Ureter (tissue), 1 donor: ENCODE measurements around the gene BEX4. TPM values are rescaled to one million over a fixed set of nuclear protein-coding genes. Genes with fewer than 3 reads are reported as not detected.
"Not testable (repeated sequence)": the region's sequence is repeated elsewhere in the genome, so short reads cannot be mapped to it uniquely, and the experiment has no call there.

Source experiments
- DNase-seq: peaks from one replicate; pipeline ENCODE4 v3.0.0-alpha.2; 2020; ENCODE audit warnings: low spot score
- total RNA-seq: library from RNA; stranded (reverse); gene quantifications from one replicate; pipeline ENCODE4 v1.2.4, GENCODE V29; 2023
- donor health status: DM: yes; HTN: yes; CAD: no.

Gene BEX4
- total RNA-seq = 51.2 TPM

DNA sequence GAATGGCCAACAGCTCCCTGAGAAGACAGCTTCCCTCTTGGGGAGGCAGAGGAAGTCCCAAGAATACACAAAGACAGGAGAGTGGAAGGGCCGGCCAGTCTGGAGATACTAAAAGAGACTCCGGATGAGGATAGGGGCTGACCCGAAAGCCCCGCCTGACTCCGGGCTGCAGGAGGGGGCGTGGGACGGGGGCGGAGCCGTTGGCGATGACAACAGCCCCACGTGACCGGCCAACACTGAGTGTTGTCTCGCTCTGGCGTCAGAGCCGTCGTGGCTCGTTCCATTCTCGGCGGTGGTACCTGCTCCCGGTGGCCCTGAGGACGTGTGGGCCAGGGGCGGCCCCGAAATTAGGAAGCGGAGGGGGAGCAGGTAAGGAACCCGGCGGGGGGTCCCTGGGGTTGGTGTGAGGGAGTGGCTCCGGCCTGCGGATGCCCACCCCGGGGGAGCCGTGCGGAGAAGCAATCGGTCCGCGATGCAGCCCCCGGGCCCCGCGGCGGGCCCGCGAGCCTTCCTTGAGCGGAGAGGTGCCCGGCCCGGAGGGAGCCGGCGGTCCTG is at the start of gene BEX4:
Gene BEX4 (plus strand): TSS at position 239 of the 555 bp plus-strand sequence. CDS start 1,046 bp downstream, outside the sequence.
- DNase-seq = peak; percentile 88

GRCh38 chrX:103170216-103170615 is 44.7 kb upstream of the BEX4 start:
- no peak for DNase-seq

GRCh38 chrX:103171353-103171752 is 43.6 kb upstream of the BEX4 start:
- no peak for DNase-seq

GRCh38 chrX:103175256-103175655 is 39.7 kb upstream of the BEX4 start:
- not testable (repeated sequence) for DNase-seq

GRCh38 chrX:103175944-103176753 is 38.8 kb upstream of the BEX4 start:
- DNase-seq = peak; percentile 59

DNA sequence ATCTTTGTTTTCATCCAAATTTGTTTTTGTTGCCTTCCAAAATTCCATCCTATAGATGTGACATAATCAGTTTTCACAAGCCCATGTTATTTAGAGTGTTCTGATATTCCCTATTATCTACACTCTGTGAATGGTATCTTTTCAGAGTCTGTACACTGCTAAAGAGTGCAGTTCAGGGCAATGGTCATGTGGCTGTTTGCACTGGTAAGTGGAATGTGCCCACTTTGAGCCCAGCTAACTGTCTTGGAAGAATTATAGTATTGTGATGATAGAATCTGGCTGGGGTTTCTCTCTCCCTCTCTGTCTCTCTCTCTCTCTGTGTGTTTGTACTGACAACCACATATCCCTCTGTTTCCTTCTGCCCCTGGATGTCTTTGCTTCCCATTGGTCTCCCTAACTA is 37.4 kb upstream of the BEX4 start:
- no peak for DNase-seq

- DNase-seq = no peak
Measured at GRCh38 chrX:103183912-103184311, 31.0 kb upstream of the BEX4 start.

- DNase-seq = no peak
Measured at GRCh38 chrX:103187953-103188475, 26.9 kb upstream of the BEX4 start.

DNA sequence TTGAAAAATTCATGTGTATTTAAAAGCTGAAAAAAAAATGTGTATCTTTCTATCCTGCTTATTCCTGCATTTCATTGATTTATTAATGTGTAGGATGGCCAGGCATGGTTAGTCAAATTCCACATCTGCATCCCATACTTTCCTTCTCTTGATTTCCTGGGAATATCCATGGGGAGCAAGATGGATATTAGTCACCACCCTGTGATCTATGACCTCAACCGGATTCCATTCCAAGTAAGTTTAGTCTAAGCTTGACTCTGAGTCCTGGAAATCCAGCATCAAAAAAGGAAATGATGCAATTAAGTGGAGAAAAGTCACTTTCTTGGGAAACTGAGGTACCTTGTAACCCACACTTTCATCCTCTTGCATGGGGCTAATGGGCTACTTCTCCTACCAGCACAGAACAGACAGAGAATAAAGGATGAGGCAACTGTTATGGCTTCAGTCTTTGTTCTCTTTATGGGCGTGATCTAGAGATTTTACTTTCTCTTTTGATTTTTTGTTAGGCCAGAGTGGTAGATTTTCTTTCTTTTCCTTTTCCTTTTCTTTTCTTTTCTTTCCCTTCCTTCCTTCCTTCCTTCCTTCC is 17.1 kb upstream of the BEX4 start:
- DNase-seq = no peak

GRCh38 chrX:103198668-103199067 is 16.2 kb upstream of the BEX4 start:
- DNase-seq = not testable (repeated sequence)

DNA sequence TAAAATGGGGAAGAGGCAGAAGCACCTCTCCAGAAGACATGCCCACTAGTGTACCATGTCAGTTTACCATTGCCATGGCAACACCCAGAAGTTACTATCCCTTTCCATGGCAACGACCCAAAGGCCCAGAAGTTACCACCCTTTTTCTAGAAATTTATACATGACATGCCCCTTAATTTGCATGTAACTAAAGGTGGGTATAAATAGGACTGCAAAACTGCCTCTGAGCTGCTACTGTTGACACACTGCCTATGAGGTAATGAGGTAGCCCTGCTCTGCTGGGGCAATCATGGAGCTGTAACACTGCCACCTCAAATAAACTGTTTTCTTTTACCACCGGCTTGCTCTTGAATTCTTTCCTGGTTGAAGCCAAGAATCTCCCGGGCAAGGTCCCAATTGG is 13.9 kb upstream of the BEX4 start:
- no peak for DNase-seq

DNA sequence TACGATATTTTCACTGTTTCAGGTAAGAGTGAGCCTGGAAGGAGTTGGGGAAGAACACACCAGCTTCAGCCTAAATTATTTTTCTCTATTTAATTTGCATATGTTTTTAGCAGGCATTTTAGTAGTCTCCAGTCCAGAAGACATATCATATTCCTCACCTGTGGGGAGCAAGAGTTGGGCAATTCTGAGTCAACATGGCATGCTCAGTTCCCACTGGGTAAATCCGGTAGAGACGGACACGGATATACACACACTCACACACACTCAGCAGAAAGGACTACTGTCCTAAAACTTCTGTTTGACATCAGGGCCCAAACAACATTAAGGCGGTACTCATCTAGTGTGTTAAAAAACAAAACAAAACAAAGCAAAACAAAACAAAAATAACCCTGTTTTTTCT is 4.9 kb upstream of the BEX4 start:
- DNase-seq = no peak

GRCh38 chrX:103211012-103211715 is 3.7 kb upstream of the BEX4 start:
- DNase-seq = peak; percentile 46

DNA sequence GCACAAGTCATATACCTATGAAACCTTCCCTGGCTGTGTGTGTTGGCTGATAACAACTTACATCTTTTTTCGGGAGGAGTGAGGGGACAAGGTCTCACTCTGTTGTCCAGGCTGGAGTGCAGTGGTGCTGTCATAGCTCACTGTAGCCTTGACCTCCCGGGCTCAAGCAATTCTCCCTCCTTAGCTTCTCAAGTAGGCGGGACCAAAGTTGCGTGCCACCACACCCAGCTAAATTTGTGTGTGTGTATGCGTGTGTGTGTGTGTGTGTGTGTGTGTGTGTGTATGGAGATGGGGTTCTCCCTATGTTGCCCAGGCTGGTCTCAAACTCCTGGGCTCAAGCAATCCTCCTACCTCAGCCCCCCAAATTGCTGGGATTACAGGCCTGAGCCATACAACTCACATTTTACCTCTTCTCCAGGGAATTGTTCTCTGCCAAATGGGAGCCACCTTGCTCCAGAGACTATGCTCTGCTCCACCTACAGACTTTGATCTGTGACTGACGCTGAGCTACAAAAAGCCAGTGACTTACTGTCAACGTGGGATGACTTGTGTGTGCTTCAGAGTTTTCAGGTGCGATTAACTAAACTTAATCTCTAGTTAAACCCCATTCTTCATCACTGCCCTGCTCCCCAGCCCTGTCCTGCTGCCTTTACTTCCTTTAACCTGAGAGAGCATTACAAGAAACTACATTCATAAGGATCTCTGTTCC is 2.0 kb upstream of the BEX4 start:
- no peak for DNase-seq

GRCh38 chrX:103215425-103215991 is 600 bp downstream of the BEX4 start:
- DNase-seq = peak; percentile 44

DNA sequence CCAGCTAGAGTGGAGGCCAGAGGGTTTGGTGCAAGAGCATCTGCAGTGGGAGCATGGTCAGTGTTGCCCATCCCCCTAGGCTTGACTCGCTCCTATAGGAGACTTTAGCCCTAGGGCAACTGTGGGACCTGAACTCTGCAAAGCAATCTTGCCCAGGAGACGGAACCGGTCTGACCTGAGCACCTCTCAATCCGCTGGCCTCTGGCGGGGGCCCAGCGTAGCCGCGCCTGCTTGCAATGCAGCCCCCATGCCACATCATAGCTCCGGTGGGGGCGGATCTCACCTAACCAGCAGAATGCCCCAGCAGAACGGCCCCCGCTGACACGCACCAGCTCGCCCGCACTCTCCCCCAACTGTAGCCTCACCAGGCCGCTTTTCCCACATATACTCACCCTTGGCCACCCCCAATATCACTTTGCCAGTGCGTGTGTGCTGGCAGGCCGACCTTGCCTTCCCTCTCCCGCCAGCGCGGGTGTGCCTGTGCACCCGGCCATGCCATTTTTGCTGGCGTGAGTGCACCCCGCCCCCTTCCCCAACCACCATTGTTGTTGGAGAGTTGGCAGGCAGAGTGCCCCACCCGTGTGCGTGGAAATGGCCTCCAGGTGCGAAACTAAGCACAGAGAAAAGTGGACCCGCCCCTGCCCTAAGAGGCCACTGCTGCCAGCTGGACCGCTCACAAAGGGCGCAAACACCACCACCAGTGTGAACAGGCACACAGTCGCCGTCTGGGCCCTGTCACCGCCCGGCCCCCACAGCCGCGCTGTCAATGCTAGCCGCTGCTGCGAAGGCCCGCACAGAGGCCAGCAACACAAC is 5.8 kb downstream of the BEX4 start:
- DNase-seq = no peak

DNA sequence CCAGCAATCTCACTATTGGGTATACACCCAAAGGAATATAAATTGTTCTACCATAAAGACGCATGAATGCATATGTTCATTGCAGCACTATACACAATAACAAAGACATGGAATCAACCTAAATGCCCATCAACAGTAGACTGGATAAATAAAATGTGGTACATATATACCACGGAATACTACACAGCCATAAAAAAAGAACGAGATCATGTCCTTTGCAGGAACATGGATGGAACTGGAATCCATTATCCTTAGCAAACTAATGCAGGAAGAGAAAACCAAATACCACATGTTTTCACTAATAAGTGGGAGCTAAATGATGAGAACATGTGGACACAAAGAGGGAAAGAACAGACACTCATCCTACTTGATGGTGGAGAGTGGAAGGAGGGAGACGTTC is 11.0 kb downstream of the BEX4 start:
- not testable (repeated sequence) for DNase-seq

DNA sequence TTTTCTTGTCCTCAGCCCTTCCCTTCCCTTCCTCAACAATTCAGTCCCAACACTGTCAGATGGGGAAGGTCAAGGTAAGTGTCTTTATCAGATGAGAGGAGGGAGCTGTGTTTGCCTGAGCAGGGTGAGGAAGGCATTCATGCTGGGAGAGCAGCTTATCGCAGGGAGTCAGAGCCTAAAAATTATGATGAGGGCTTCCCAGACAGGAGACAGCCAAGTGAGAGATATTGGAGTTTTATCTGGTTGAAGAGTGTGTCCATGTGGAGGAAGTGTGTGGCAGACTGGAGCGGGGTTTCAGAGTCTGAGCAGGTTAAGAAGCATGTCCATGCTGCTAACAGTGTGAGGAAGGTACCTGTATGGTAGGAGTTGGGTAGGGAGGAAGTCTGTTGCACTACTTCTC is 18.4 kb downstream of the BEX4 start:
- DNase-seq = no peak

GRCh38 chrX:103234869-103235268 is 20.0 kb downstream of the BEX4 start:
- no peak for DNase-seq

DNA sequence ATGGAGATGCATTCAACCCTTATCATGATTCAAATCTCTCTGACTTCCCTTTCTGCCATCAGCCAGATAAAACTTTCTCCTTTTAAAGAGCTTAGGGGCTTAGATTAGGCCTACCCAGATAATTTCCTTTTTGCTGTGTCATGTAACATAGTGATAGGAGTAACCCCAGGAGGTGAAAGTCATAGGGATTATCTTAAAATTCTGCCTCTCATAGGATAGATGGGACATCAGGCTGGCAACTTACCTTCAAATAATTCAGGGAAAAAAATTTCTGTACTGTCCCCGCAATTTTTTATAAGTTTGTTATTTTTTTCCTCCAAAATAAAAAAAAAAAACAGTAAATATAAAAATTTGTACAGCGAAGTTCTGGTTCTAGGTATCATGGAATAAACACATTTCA is 20.7 kb downstream of the BEX4 start:
- not testable (repeated sequence) for DNase-seq
